ENCODE results near the gene TASL.

DNA sequence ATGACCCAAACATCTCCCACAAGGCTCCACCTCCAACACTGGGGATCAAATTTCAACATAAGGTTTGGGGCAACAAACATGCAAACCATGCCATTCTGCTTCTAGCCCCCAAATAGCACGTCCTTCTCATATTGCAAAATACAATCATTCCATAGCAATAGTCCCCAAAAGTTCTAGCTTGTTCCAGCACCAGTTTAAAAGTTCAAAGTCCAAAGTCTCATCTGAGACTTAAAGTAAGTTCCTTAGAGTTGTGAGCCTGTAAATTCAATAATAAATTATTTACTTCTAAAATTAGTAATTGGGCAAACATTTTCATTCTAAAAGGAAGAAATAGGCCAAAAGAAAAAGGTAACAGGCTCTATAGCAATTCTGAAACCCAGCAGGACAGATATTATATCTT, 8.9 kb upstream of the TASL start:
- TF ChIP-seq, protein P1, sequence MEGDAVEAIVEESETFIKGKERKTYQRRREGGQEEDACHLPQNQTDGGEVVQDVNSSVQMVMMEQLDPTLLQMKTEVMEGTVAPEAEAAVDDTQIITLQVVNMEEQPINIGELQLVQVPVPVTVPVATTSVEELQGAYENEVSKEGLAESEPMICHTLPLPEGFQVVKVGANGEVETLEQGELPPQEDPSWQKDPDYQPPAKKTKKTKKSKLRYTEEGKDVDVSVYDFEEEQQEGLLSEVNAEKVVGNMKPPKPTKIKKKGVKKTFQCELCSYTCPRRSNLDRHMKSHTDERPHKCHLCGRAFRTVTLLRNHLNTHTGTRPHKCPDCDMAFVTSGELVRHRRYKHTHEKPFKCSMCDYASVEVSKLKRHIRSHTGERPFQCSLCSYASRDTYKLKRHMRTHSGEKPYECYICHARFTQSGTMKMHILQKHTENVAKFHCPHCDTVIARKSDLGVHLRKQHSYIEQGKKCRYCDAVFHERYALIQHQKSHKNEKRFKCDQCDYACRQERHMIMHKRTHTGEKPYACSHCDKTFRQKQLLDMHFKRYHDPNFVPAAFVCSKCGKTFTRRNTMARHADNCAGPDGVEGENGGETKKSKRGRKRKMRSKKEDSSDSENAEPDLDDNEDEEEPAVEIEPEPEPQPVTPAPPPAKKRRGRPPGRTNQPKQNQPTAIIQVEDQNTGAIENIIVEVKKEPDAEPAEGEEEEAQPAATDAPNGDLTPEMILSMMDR (IDR thresholded peaks at IDR 0.05; ENCODE audit: borderline replicate concordance, extremely low read depth, low read length, poor library complexity, severe bottlenecking): no peak
- no peak for TF ChIP-seq EZH2 (IDR thresholded peaks at IDR 0.05; ENCODE audit: borderline replicate concordance, low read depth, low read length, severe bottlenecking)

Data from DND-41 (cell line).